Activated CD8-positive, alpha-beta memory T cell treated with anti-CD3 and anti-CD28 coated beads, Interleukin-2, amount 50 U/mL, for 1 hour (primary cell): Measurements from ENCODE around the gene SOWAHC.

Source experiments
- DNase-seq: peaks from one replicate; pipeline ENCODE4 v3.0.0-alpha.2; 2020; ENCODE audit errors: extremely low read depth

The SOWAHC gene

GRCh38 chr2:109645412-109646184, 31.4 kb downstream of the SOWAHC start:
- DNase-seq: no peak

GRCh38 chr2:109646961-109647360, 32.8 kb downstream of the SOWAHC start:
- DNase-seq: no peak

- DNase-seq: no peak
Observed at GRCh38 chr2:109647636-109648035, 33.5 kb downstream of the SOWAHC start.

GRCh38 chr2:109648041-109648527, 33.9 kb downstream of the SOWAHC start:
- no peak for DNase-seq

- no peak for DNase-seq
Observed at GRCh38 chr2:109649736-109650695, 35.9 kb downstream of the SOWAHC start.

GRCh38 chr2:109654326-109655050, 40.3 kb downstream of the SOWAHC start:
- DNase-seq: no peak

GRCh38 chr2:109655287-109655686, 41.1 kb downstream of the SOWAHC start:
- no peak for DNase-seq

- no peak for DNase-seq
Observed at GRCh38 chr2:109659396-109660045, 45.4 kb downstream of the SOWAHC start.

- no peak for DNase-seq
Observed at GRCh38 chr2:109660046-109660860, 46.1 kb downstream of the SOWAHC start.

- DNase-seq: no peak
Observed at GRCh38 chr2:109662889-109663288, 48.7 kb downstream of the SOWAHC start.

GRCh38 chr2:109663721-109664120, 49.6 kb downstream of the SOWAHC start:
- no peak for DNase-seq

GRCh38 chr2:109666466-109666865, 52.3 kb downstream of the SOWAHC start:
- no peak for DNase-seq
